ENCODE data around the gene RBM12. TPM values are rescaled to one million over a fixed set of nuclear protein-coding genes. Genes with fewer than 3 reads are reported as not detected.

Gene RBM12
- total and polyA plus RNA-seq, 2 donors (not counting 3 experiments of a cell fraction or from before 2014, with no cell fraction given) = 98.0 to 121 TPM

DNA sequence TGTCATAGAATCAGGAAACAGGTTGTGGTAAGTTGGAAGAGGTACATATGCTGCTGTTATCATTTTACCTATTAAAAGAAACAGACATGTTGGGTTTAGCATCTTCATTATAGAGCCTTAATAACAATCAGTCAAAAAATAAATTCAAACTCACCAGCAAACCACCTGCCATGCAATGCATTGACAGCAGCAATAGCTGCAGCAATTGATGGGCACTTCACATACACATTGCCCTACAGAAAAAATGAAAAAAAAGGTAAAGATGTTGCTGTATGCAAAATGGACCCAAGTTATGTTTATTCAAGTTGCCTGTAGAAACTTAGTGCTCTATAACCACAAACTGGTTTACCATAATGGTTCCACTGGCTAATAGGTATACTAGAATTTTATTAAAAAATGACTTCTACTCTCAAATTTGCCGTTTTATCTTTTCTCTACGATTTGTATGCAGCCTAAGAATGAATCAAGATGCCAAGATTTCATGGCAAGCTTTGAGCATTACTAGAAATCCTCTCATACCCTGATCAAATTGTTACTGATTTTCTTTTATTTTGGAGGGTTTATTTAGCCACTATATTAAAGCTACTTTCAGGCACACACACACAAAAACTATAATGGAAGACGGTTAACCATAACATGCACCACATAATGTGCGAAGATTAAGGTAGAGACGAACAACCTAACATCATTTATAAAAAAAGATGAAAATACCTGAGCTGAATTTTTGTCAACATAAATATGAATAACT is 40.0 kb upstream of the RBM12 start:
- Histone ChIP-seq H3K27ac (ENCODE audit: insufficient read depth, low read depth, low read length) (no peak overlapping the region), H3K9me3 (replicated peaks; ENCODE audit: control insufficient read depth, insufficient read depth, low read length) (no peaks in the 10 kb centered on the region), H3K4me2 (ENCODE audit: insufficient read depth, low read length) (no peak overlapping the region), H3K79me2 (ENCODE audit: control insufficient read depth, insufficient read depth, low read length) (peaks cover 20% of the 10 kb centered on the region), H3K9me1 (replicated peaks; ENCODE audit: control insufficient read depth, extremely low read depth, insufficient read depth, low read length) (no peaks in the 10 kb centered on the region), H3K4me1 (ENCODE audit: control insufficient read depth, extremely low read depth, insufficient read depth, low read length) (peaks cover 9% of the 10 kb centered on the region), H3K4me3 (replicated peaks in 1 of 3; ENCODE audit: insufficient read depth in 1 of 3, low read depth in 1 of 3, low read length in 3 of 3) (no peak overlapping the region), H3K9ac (replicated peaks; ENCODE audit: extremely low read depth, insufficient read depth, low read length) (no peak overlapping the region), H3K27me3 (ENCODE audit: control insufficient read depth in 2 of 2, insufficient read depth in 2 of 2, low read length in 2 of 2) (no peaks in the 10 kb centered on the region), H3K36me3 (ENCODE audit: control insufficient read depth in 2 of 2, extremely low read depth in 1 of 2, insufficient read depth in 2 of 2, low read length in 2 of 2) (peaks cover 19 to 40% of the 10 kb centered on the region in 2 experiments), H4K20me1 (replicated peaks; ENCODE audit: control insufficient read depth, extremely low read depth, insufficient read depth, low read length) (peaks cover 5% of the 10 kb centered on the region), H2AFZ (ENCODE audit: low read depth, low read length) (no peak overlapping the region)
- no peak for DNase-seq (ENCODE audit: low read depth, low spot score)
- ChIA-PET CTCF (interaction anchor here (1.3 kb wide), 1 partner anchor 8 kb away, joined by 3 read pairs; no protein-coding TSS in a partner anchor), POLR2A (interaction anchor here (1.1 kb wide), 1 partner anchor 38 kb away, joined by 4 read pairs; no protein-coding TSS in a partner anchor)
- dilution Hi-C loops (cut with MboI; ENCODE audit: extremely low pct_ligation_motif_present, low sequenced_read_pairs) = no loop called here
- no TSS peak for BruUV-seq (replicated peaks)
- intact Hi-C loops (cut with micrococcal nuclease) = no loop called here
- no peak for TF ChIP-seq POLR2A (IDR thresholded peaks at IDR 0.05; ENCODE audit: low read depth, low read length)
- no peak for FAIRE-seq

- CTCF ChIA-PET = interaction anchor here (1.0 to 1.3 kb wide), 5 partner anchors 9 to 251 kb away, joined by 3 to 5 read pairs (median 3); partner anchors contain the start of gene SCAND1
- Histone ChIP-seq H3K36me3 (ENCODE audit: control insufficient read depth in 2 of 2, extremely low read depth in 1 of 2, insufficient read depth in 2 of 2, low read length in 2 of 2) (peaks cover 16 to 28% of the 10 kb centered on the region in 2 experiments), H2AFZ (ENCODE audit: low read depth, low read length) (no peak overlapping the region), H3K9me1 (replicated peaks; ENCODE audit: control insufficient read depth, extremely low read depth, insufficient read depth, low read length) (no peaks in the 10 kb centered on the region), H3K4me2 (ENCODE audit: insufficient read depth, low read length) (no peak overlapping the region), H3K4me3 (replicated peaks in 1 of 3; ENCODE audit: insufficient read depth in 1 of 3, low read depth in 1 of 3, low read length in 3 of 3) (no peak overlapping the region), H3K79me2 (ENCODE audit: control insufficient read depth, insufficient read depth, low read length) (peaks cover 15% of the 10 kb centered on the region), H3K27me3 (ENCODE audit: control insufficient read depth in 2 of 2, insufficient read depth in 2 of 2, low read length in 2 of 2) (no peaks in the 10 kb centered on the region), H3K4me1 (ENCODE audit: control insufficient read depth, extremely low read depth, insufficient read depth, low read length) (peaks cover 14% of the 10 kb centered on the region), H4K20me1 (replicated peaks; ENCODE audit: control insufficient read depth, extremely low read depth, insufficient read depth, low read length) (peaks cover 5% of the 10 kb centered on the region), H3K27ac (ENCODE audit: insufficient read depth, low read depth, low read length) (no peak overlapping the region), H3K9me3 (replicated peaks; ENCODE audit: control insufficient read depth, insufficient read depth, low read length) (no peaks in the 10 kb centered on the region), H3K9ac (replicated peaks; ENCODE audit: extremely low read depth, insufficient read depth, low read length) (no peak overlapping the region)
- DNase-seq (ENCODE audit: low read depth, low spot score) = no peak
- no TSS peak for BruUV-seq (replicated peaks)
- dilution Hi-C loops (cut with MboI; ENCODE audit: extremely low pct_ligation_motif_present, low sequenced_read_pairs) (no loop called here), intact Hi-C loops (cut with micrococcal nuclease) (no loop called here)
- no peak for FAIRE-seq
- peak; percentile 9 for TF ChIP-seq POLR2AphosphoS5 (IDR thresholded peaks at IDR 0.05; ENCODE audit: insufficient read depth, low read depth, low read length)
- TF ChIP-seq, protein P1, sequence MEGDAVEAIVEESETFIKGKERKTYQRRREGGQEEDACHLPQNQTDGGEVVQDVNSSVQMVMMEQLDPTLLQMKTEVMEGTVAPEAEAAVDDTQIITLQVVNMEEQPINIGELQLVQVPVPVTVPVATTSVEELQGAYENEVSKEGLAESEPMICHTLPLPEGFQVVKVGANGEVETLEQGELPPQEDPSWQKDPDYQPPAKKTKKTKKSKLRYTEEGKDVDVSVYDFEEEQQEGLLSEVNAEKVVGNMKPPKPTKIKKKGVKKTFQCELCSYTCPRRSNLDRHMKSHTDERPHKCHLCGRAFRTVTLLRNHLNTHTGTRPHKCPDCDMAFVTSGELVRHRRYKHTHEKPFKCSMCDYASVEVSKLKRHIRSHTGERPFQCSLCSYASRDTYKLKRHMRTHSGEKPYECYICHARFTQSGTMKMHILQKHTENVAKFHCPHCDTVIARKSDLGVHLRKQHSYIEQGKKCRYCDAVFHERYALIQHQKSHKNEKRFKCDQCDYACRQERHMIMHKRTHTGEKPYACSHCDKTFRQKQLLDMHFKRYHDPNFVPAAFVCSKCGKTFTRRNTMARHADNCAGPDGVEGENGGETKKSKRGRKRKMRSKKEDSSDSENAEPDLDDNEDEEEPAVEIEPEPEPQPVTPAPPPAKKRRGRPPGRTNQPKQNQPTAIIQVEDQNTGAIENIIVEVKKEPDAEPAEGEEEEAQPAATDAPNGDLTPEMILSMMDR (IDR thresholded peaks at IDR 0.05; ENCODE audit: extremely low read depth in 1 of 2, insufficient read depth in 1 of 2, low read depth in 1 of 2, low read length in 2 of 2) = no peak
- TF ChIP-seq, protein P2, sequence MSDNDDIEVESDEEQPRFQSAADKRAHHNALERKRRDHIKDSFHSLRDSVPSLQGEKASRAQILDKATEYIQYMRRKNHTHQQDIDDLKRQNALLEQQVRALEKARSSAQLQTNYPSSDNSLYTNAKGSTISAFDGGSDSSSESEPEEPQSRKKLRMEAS (IDR thresholded peaks at IDR 0.05; ENCODE audit: insufficient read depth, insufficient read length) = no peak
- TF ChIP-seq MYC (IDR thresholded peaks at IDR 0.05; ENCODE audit: low read depth, low read length) = no peak
- TF ChIP-seq POLR2A (IDR thresholded peaks at IDR 0.05; ENCODE audit: low read depth, low read length) = peak; percentile 16
- TF ChIP-seq JUN (IDR thresholded peaks at IDR 0.05; ENCODE audit: borderline replicate concordance, insufficient read depth, insufficient read length, low read depth) = no peak
- no peak for TF ChIP-seq GATA2 (IDR thresholded peaks at IDR 0.05; ENCODE audit: insufficient read depth, insufficient read length, low read depth, low read length)
- no peak for TF ChIP-seq EZH2 (IDR thresholded peaks at IDR 0.05; ENCODE audit: borderline replicate concordance, low read depth, low read length, severe bottlenecking)
- TF ChIP-seq FOS (IDR thresholded peaks at IDR 0.05; ENCODE audit: borderline replicate concordance, insufficient read depth, low read length) = no peak
- POLR2A ChIA-PET = interaction anchor here (0.8 kb wide), 1 partner anchor 23 kb away, joined by 3 read pairs; no protein-coding TSS in a partner anchor
These were observed 38.4 kb upstream of the RBM12 start for GRCh38 chr20:35702824-35703695.

All from endothelial cell of umbilical vein (primary cell).